Esophagus squamous epithelium (tissue), 5 donors: ENCODE measurements around the gene LYPD5. TPM values are rescaled to one million over a fixed set of nuclear protein-coding genes. Genes with fewer than 3 reads are reported as not detected.
A peak's percentile ranks its signal among the peaks of the same experiment; 100 is the strongest.

Experiments used
- DNase-seq: peaks from one replicate; lab custom pipeline; 2025; lab: John Stamatoyannopoulos, UW
- H3K27ac ChIP-seq, 4 donors: fragments of 200-600 bp; sonication (generic); one replicate each; pipeline ENCODE4 v1.5.1; 2016 to 2019; ENCODE audit warnings: mild to moderate bottlenecking in 1 of 4
- H3K27me3 ChIP-seq, 4 donors: fragments of 200-600 bp; sonication (generic); 1 replicate in 3 of 4; 2 replicates in 1 of 4; pipeline versions ENCODE4 v1.5.1 to v1.6.0; 2017 to 2021; ENCODE audit warnings: antibody characterized with exemption in 1 of 4
- H3K36me3 ChIP-seq, 3 donors: fragments of 200-600 bp; sonication (generic); one replicate each; pipeline ENCODE4 v1.5.1; 2016 to 2019
- H3K4me1 ChIP-seq, 3 donors: fragments of 200-600 bp; sonication (generic); one replicate each; pipeline ENCODE4 v1.5.1; 2017 to 2019
- H3K4me3 ChIP-seq, 4 donors: fragments of 200-600 bp; sonication (generic); 1 replicate in 3 of 4; 2 replicates in 1 of 4; pipeline ENCODE4 v1.5.1; 2016 to 2019; ENCODE audit warnings: mild to moderate bottlenecking in 2 of 4, moderate library complexity in 1 of 4
- H3K9me3 ChIP-seq, 3 donors: fragments of 200-600 bp; sonication (generic); one replicate each; pipeline ENCODE4 v1.5.1; 2016 to 2019
- CTCF ChIP-seq, 6 experiments: fragments of 450-650 bp in 4 of 6; fragments of 200-600 bp in 2 of 6; sonication (generic) in 2 of 6; IDR thresholded peaks; one replicate each; pipeline ENCODE4 v1.5.1; 2016 to 2019; ENCODE audit warnings: antibody characterized with exemption in 6 of 6, mild to moderate bottlenecking in 4 of 6, moderate library complexity in 4 of 6
- POLR2A ChIP-seq, 4 donors: fragments of 450-650 bp; IDR thresholded peaks; one replicate each; pipeline ENCODE4 v1.6.1; 2017; ENCODE audit warnings: antibody characterized with exemption in 4 of 4, mild to moderate bottlenecking in 4 of 4, moderate library complexity in 3 of 4
- WGBS, 2 donors: methylation state at CpG; one replicate each; pipeline ENCODE4 v1.1.5; 2018; 5-methylcytosine and 5-hydroxymethylcytosine counted together
- intact Hi-C: fragments of 100-400 bp; cut with DNase I; formaldehyde crosslinking; loops from one replicate; pipeline ENCODE4 v1.15.0; 2022
- total RNA-seq, 4 donors: library from RNA; depleted of rRNA; stranded (reverse); fragments of >200 nt; gene quantifications; one replicate each; pipeline ENCODE4 v1.1.0, GENCODE V29; 2016
- donor health status: DM: yes; HTN: yes; CAD: no.

Gene LYPD5
- total RNA-seq, 4 donors from 2014 or later, result 9.9 to 32.0 (median 22.4) TPM

GRCh38 chr19:43774103-43774939 lies 27.9 kb downstream of the LYPD5 start:
- peak in 4 of 6 experiments; percentile 18 to 49 (median 28) for TF ChIP-seq CTCF (IDR thresholded peaks at IDR 0.05)
- TF ChIP-seq POLR2A (IDR thresholded peaks at IDR 0.05), result no peak
- Histone ChIP-seq H3K27ac (peak overlapping the region in 1 of 4 donors; percentile 31), H3K4me3 (peak overlapping the region in 3 of 4 donors; percentile 5 to 51 (median 26)), H3K36me3 (no peaks in the 10 kb centered on the region), H3K27me3 (no peaks in the 10 kb centered on the region), H3K9me3 (no peaks in the 10 kb centered on the region), H3K4me1 (peaks cover 10 to 52% (median 22%) of the 10 kb centered on the region in 3 donors)
- intact Hi-C loops, result no loop called here
- WGBS, 2 donors, result 37 to 74% methylated on average over 3 to 32 of the region's 63 CpGs
- DNase-seq, result no peak

- Histone ChIP-seq H3K27me3 (no peaks in the 10 kb centered on the region), H3K27ac (peak overlapping the region in 1 of 4 donors; percentile 31), H3K4me1 (peaks cover 7 to 46% (median 16%) of the 10 kb centered on the region in 3 donors), H3K4me3 (no peak overlapping the region), H3K9me3 (no peaks in the 10 kb centered on the region), H3K36me3 (no peaks in the 10 kb centered on the region)
- WGBS, 2 donors, result 65 to 88% methylated on average over 4 to 5 of the region's 5 CpGs
- TF ChIP-seq POLR2A (IDR thresholded peaks at IDR 0.05), result no peak
- no peak for TF ChIP-seq CTCF (IDR thresholded peaks at IDR 0.05)
- intact Hi-C loops, result no loop called here
- no peak for DNase-seq
These were observed 28.5 kb downstream of the LYPD5 start for GRCh38 chr19:43773725-43774102.

- Histone ChIP-seq H3K9me3 (no peaks in the 10 kb centered on the region), H3K4me3 (no peak overlapping the region), H3K27ac (no peak overlapping the region), H3K36me3 (no peaks in the 10 kb centered on the region), H3K27me3 (no peaks in the 10 kb centered on the region), H3K4me1 (peaks cover 14 to 32% (median 20%) of the 10 kb centered on the region in 3 donors)
- no peak for DNase-seq
- TF ChIP-seq CTCF (IDR thresholded peaks at IDR 0.05) (no peak), POLR2A (IDR thresholded peaks at IDR 0.05) (no peak)
- 86% methylated on average over 9 to 10 of the region's 14 CpGs for WGBS, 2 donors
- intact Hi-C loops, result no loop called here
These were observed 33.0 kb downstream of the LYPD5 start for GRCh38 chr19:43769256-43769655.

GRCh38 chr19:43768273-43769050 lies 33.8 kb downstream of the LYPD5 start:
- Histone ChIP-seq H3K27ac (no peak overlapping the region), H3K4me3 (no peak overlapping the region), H3K27me3 (no peaks in the 10 kb centered on the region), H3K9me3 (no peaks in the 10 kb centered on the region), H3K4me1 (peaks cover 17 to 34% (median 25%) of the 10 kb centered on the region in 3 donors), H3K36me3 (no peaks in the 10 kb centered on the region)
- TF ChIP-seq CTCF (IDR thresholded peaks at IDR 0.05) (no peak), POLR2A (IDR thresholded peaks at IDR 0.05) (no peak)
- intact Hi-C loops, result no loop called here
- DNase-seq, result no peak
- WGBS, 2 donors, result 67 to 84% methylated on average over 11 to 12 of the region's 15 CpGs

- no peaks in the 10 kb centered on the region for H3K27me3 ChIP-seq
- no peaks in the 10 kb centered on the region for H3K36me3 ChIP-seq
- WGBS, 2 donors, result 50 to 78% methylated on average over 1 of the region's 1 CpG
- H3K4me3 ChIP-seq, result no peak overlapping the region
- no peak for DNase-seq
- H3K27ac ChIP-seq, result peak overlapping the region in 1 of 4 donors; percentile 89
- no peak for TF ChIP-seq CTCF (IDR thresholded peaks at IDR 0.05)
- no peak for TF ChIP-seq POLR2A (IDR thresholded peaks at IDR 0.05)
- H3K4me1 ChIP-seq, result peaks cover 17 to 40% (median 29%) of the 10 kb centered on the region in 3 donors
- H3K9me3 ChIP-seq, result no peaks in the 10 kb centered on the region
- intact Hi-C loops, result no loop called here
These were observed 34.4 kb downstream of the LYPD5 start for GRCh38 chr19:43767818-43768217.
